ENCODE results near the gene PTPMT1.
"Not testable (repeated sequence)": the region's sequence is repeated elsewhere in the genome, so short reads cannot be mapped to it uniquely, and the experiment has no call there.

The PTPMT1 gene

GRCh38 chr11:47534704-47535251 is 30.6 kb upstream of the PTPMT1 start:
- Mint-ChIP-seq H3K36me3 (peaks cover 7% of the 10 kb centered on the region), H3K27me3 (no peaks in the 10 kb centered on the region), H3K9me3 (ENCODE audit: low read depth) (no peaks in the 10 kb centered on the region), H3K4me1 (ENCODE audit: low read depth) (peaks cover 52% of the 10 kb centered on the region), H3K27ac (peak overlapping the region; percentile 17), H3K4me3 (peak overlapping the region; percentile 2)

- Mint-ChIP-seq H3K9me3 (ENCODE audit: low read depth) (no peaks in the 10 kb centered on the region), H3K36me3 (peaks cover 3% of the 10 kb centered on the region), H3K27ac (no peak overlapping the region), H3K4me3 (no peak overlapping the region), H3K27me3 (no peaks in the 10 kb centered on the region), H3K4me1 (ENCODE audit: low read depth) (peaks cover 56% of the 10 kb centered on the region)
Observed at GRCh38 chr11:47536915-47537314, 28.5 kb upstream of the PTPMT1 start.

GRCh38 chr11:47538741-47539565 is 26.4 kb upstream of the PTPMT1 start:
- peak overlapping the region; percentile 47 for H3K4me3 Mint-ChIP-seq
- H3K9me3 Mint-ChIP-seq (ENCODE audit: low read depth) = no peaks in the 10 kb centered on the region
- peak overlapping the region; percentile 77 for H3K27ac Mint-ChIP-seq
- no peaks in the 10 kb centered on the region for H3K27me3 Mint-ChIP-seq
- peaks cover 59% of the 10 kb centered on the region for H3K4me1 Mint-ChIP-seq (ENCODE audit: low read depth)
- peaks cover 3% of the 10 kb centered on the region for H3K36me3 Mint-ChIP-seq

- Mint-ChIP-seq H3K27ac (peak overlapping the region; percentile 77), H3K9me3 (ENCODE audit: low read depth) (no peaks in the 10 kb centered on the region), H3K4me3 (peak overlapping the region; percentile 60), H3K4me1 (ENCODE audit: low read depth) (peaks cover 66% of the 10 kb centered on the region), H3K36me3 (peaks cover 3% of the 10 kb centered on the region), H3K27me3 (no peaks in the 10 kb centered on the region)
Observed at GRCh38 chr11:47539681-47540039, 25.7 kb upstream of the PTPMT1 start.

- H3K9me3 Mint-ChIP-seq (ENCODE audit: low read depth) = no peaks in the 10 kb centered on the region
- H3K27me3 Mint-ChIP-seq = no peaks in the 10 kb centered on the region
- peak overlapping the region; percentile 60 for H3K4me3 Mint-ChIP-seq
- H3K27ac Mint-ChIP-seq = peak overlapping the region; percentile 77
- peaks cover 66% of the 10 kb centered on the region for H3K4me1 Mint-ChIP-seq (ENCODE audit: low read depth)
- H3K36me3 Mint-ChIP-seq = peaks cover 3% of the 10 kb centered on the region
Observed at GRCh38 chr11:47541070-47541469, 24.3 kb upstream of the PTPMT1 start.

GRCh38 chr11:47545298-47545697 is 20.1 kb upstream of the PTPMT1 start:
- H3K4me1 Mint-ChIP-seq (ENCODE audit: low read depth) = peaks cover 69% of the 10 kb centered on the region
- peaks cover 5% of the 10 kb centered on the region for H3K36me3 Mint-ChIP-seq
- H3K27me3 Mint-ChIP-seq = no peaks in the 10 kb centered on the region
- no peaks in the 10 kb centered on the region for H3K9me3 Mint-ChIP-seq (ENCODE audit: low read depth)
- no peak overlapping the region for H3K4me3 Mint-ChIP-seq
- no peak overlapping the region for H3K27ac Mint-ChIP-seq

- Mint-ChIP-seq H3K27ac (peak overlapping the region; percentile 28), H3K4me1 (ENCODE audit: low read depth) (peaks cover 69% of the 10 kb centered on the region)
- H3K9me3 Mint-ChIP-seq (ENCODE audit: low read depth); H3K27me3 Mint-ChIP-seq; H3K4me3 Mint-ChIP-seq; H3K36me3 Mint-ChIP-seq: not testable (repeated sequence)
Observed at GRCh38 chr11:47546274-47546673, 19.1 kb upstream of the PTPMT1 start.

- Mint-ChIP-seq H3K27ac (peak overlapping the region; percentile 68), H3K4me3 (peak overlapping the region; percentile 97), H3K9me3 (ENCODE audit: low read depth) (no peaks in the 10 kb centered on the region), H3K4me1 (ENCODE audit: low read depth) (peaks cover 51% of the 10 kb centered on the region), H3K27me3 (no peaks in the 10 kb centered on the region), H3K36me3 (peaks cover 10% of the 10 kb centered on the region)
Observed at GRCh38 chr11:47550288-47551047, 14.9 kb upstream of the PTPMT1 start.

- Mint-ChIP-seq H3K27ac (peak overlapping the region; percentile 95), H3K9me3 (ENCODE audit: low read depth) (no peaks in the 10 kb centered on the region), H3K36me3 (peaks cover 10% of the 10 kb centered on the region), H3K4me3 (peak overlapping the region; percentile 97), H3K4me1 (ENCODE audit: low read depth) (peaks cover 50% of the 10 kb centered on the region), H3K27me3 (no peaks in the 10 kb centered on the region)
Observed at GRCh38 chr11:47551086-47551485, 14.3 kb upstream of the PTPMT1 start.

- Mint-ChIP-seq H3K4me3 (peak overlapping the region; percentile 97), H3K27me3 (no peaks in the 10 kb centered on the region), H3K4me1 (ENCODE audit: low read depth) (peaks cover 43% of the 10 kb centered on the region), H3K27ac (peak overlapping the region; percentile 95), H3K9me3 (ENCODE audit: low read depth) (no peaks in the 10 kb centered on the region), H3K36me3 (peaks cover 9% of the 10 kb centered on the region)
Observed at GRCh38 chr11:47552056-47552565, 13.3 kb upstream of the PTPMT1 start.

GRCh38 chr11:47552566-47553405 is 12.6 kb upstream of the PTPMT1 start, which contains the start of gene CELF1:
CELF1 (minus strand) TSS chr11:47553132; CDS start chr11:47499523, 53,609 bp downstream.
- peaks cover 8% of the 10 kb centered on the region for H3K36me3 Mint-ChIP-seq
- no peaks in the 10 kb centered on the region for H3K27me3 Mint-ChIP-seq
- H3K4me1 Mint-ChIP-seq (ENCODE audit: low read depth) = peaks cover 38% of the 10 kb centered on the region
- H3K27ac Mint-ChIP-seq = peak within 1 kb of the TSS; percentile 95
- H3K4me3 Mint-ChIP-seq = peak within 1 kb of the TSS; percentile 97
- H3K9me3 Mint-ChIP-seq (ENCODE audit: low read depth) = no peaks in the 10 kb centered on the region

GRCh38 chr11:47553406-47553743 is 12.0 kb upstream of the PTPMT1 start:
- H3K9me3 Mint-ChIP-seq (ENCODE audit: low read depth) = no peaks in the 10 kb centered on the region
- H3K36me3 Mint-ChIP-seq = peaks cover 8% of the 10 kb centered on the region
- H3K27me3 Mint-ChIP-seq = no peaks in the 10 kb centered on the region
- peaks cover 32% of the 10 kb centered on the region for H3K4me1 Mint-ChIP-seq (ENCODE audit: low read depth)
- H3K4me3 Mint-ChIP-seq = peak overlapping the region; percentile 85
- peak overlapping the region; percentile 76 for H3K27ac Mint-ChIP-seq

GRCh38 chr11:47557004-47557403 is 8.4 kb upstream of the PTPMT1 start:
- not testable (repeated sequence) for H3K9me3 Mint-ChIP-seq (ENCODE audit: low read depth); H3K4me3 Mint-ChIP-seq; H3K27me3 Mint-ChIP-seq; H3K36me3 Mint-ChIP-seq; H3K27ac Mint-ChIP-seq
- H3K4me1 Mint-ChIP-seq (ENCODE audit: low read depth) = peaks cover 10% of the 10 kb centered on the region

GRCh38 chr11:47558695-47559094 is 6.7 kb upstream of the PTPMT1 start:
- no peaks in the 10 kb centered on the region for H3K9me3 Mint-ChIP-seq (ENCODE audit: low read depth)
- peaks cover 4% of the 10 kb centered on the region for H3K36me3 Mint-ChIP-seq
- H3K4me3 Mint-ChIP-seq = no peak overlapping the region
- H3K4me1 Mint-ChIP-seq (ENCODE audit: low read depth) = peaks cover 12% of the 10 kb centered on the region
- H3K27me3 Mint-ChIP-seq = no peaks in the 10 kb centered on the region
- no peak overlapping the region for H3K27ac Mint-ChIP-seq
